MCF 10A (cell line): ENCODE measurements around the gene HMG20B. TPM values are rescaled to one million over a fixed set of nuclear protein-coding genes. Genes with fewer than 3 reads are reported as not detected.

Source experiments
- BruUV-seq: library from RNA; stranded (reverse); fragments of 400-500 nt; replicated peaks from 2 replicates; lab custom pipeline; 2021; lab: Mats Ljungman, UMichigan
- CTCF ChIA-PET: fragments of 300-600 bp; sonication (Branson Sonifier 250); formaldehyde crosslinking; extraction: SDS; loops from one replicate; lab custom pipeline; 2021; ENCODE audit warnings: antibody characterized with exemption, inconsistent platforms; lab: Yijun Ruan, JAX
- POLR2A ChIA-PET: fragments of 300-600, 350-650 bp; sonication (Branson Sonifier 250); formaldehyde crosslinking; extraction: SDS; loops from one replicate; lab custom pipeline; 2020; ENCODE audit warnings: antibody characterized with exemption, inconsistent platforms; lab: Yijun Ruan, JAX
- DNase-seq: peaks from one replicate; pipeline ENCODE4 v3.0.0-alpha.2; 2018; ENCODE audit not compliant: unreplicated experiment
- H3K27ac Mint-ChIP-seq: one replicate; pipeline ENCODE4 v1.8.0; 2022; ENCODE audit warnings: mild to moderate bottlenecking, low read depth, mixed read lengths; ENCODE audit not compliant: unreplicated experiment
- H3K27me3 Mint-ChIP-seq: one replicate; pipeline ENCODE4 v1.8.0; 2022; ENCODE audit warnings: mixed read lengths; ENCODE audit not compliant: insufficient read depth, unreplicated experiment
- H3K36me3 Mint-ChIP-seq: one replicate; pipeline ENCODE4 v1.8.0; 2022; ENCODE audit warnings: mild to moderate bottlenecking, moderate library complexity, mixed read lengths; ENCODE audit not compliant: insufficient read depth, unreplicated experiment
- H3K4me1 Mint-ChIP-seq: one replicate; pipeline ENCODE4 v1.8.0; 2022; ENCODE audit warnings: mixed read lengths; ENCODE audit not compliant: insufficient read depth, unreplicated experiment
- H3K4me3 Mint-ChIP-seq: one replicate; pipeline ENCODE4 v1.8.0; 2022; ENCODE audit warnings: mild to moderate bottlenecking, moderate library complexity, mixed read lengths; ENCODE audit not compliant: unreplicated experiment
- H3K9me3 Mint-ChIP-seq: one replicate; pipeline ENCODE4 v1.8.0; 2022; ENCODE audit warnings: mixed read lengths; ENCODE audit not compliant: unreplicated experiment
- CTCF ChIP-seq: fragments of 200-600 bp; IDR thresholded peaks from one replicate; pipeline ENCODE4 v1.8.0; 2022; ENCODE audit warnings: antibody characterized with exemption, mild to moderate bottlenecking; ENCODE audit not compliant: unreplicated experiment
- intact Hi-C: fragments of 100-400 bp; cut with micrococcal nuclease; formaldehyde crosslinking; loops from 2 replicates; pipeline ENCODE4 v1.14.1; 2022
- total RNA-seq: library from RNA; stranded (reverse); gene quantifications from 2 replicates; pipeline ENCODE4 v1.2.3, GENCODE V29; 2022

HMG20B gene
- total RNA-seq, 1 experiment from 2014 or later, result 64.7 TPM

GRCh38 chr19:3538965-3539755 lies 33.6 kb upstream of the HMG20B start, which contains the start of gene TEKTIP1:
TEKTIP1 (plus strand) TSS chr19:3539174; CDS start chr19:3539178, 4 bp downstream.
- ChIA-PET CTCF (interaction anchor here (0.9 to 1.0 kb wide), 3 partner anchors 8 to 19 kb away, joined by 3 to 5 read pairs (median 4); partner anchors contain the start of gene MFSD12), POLR2A (interaction anchor here (0.6 to 1.0 kb wide), 3 partner anchors 18 to 249 kb away, joined by 3 read pairs; partner anchors contain the start of gene MFSD12)
- DNase-seq, result no peak
- Mint-ChIP-seq H3K4me3 (no peak within 1 kb of the TSS), H3K27me3 (no peaks in the 10 kb centered on the region), H3K36me3 (peaks cover 56% of the 10 kb centered on the region), H3K4me1 (no peaks in the 10 kb centered on the region), H3K9me3 (no peaks in the 10 kb centered on the region), H3K27ac (no peak within 1 kb of the TSS)
- BruUV-seq, result no TSS peak
- TF ChIP-seq CTCF, result no peak
- intact Hi-C loops, result no loop called here

GRCh38 chr19:3539756-3540118 lies 33.0 kb upstream of the HMG20B start:
- Mint-ChIP-seq H3K27ac (no peak overlapping the region), H3K27me3 (no peaks in the 10 kb centered on the region), H3K4me3 (no peak overlapping the region), H3K4me1 (no peaks in the 10 kb centered on the region), H3K36me3 (peaks cover 51% of the 10 kb centered on the region), H3K9me3 (no peaks in the 10 kb centered on the region)
- no peak for DNase-seq
- POLR2A ChIA-PET, result no interaction called here
- TSS peak; percentile 4 for BruUV-seq
- CTCF ChIA-PET, result interaction anchor here (0.7 to 1.0 kb wide), 2 partner anchors 20 to 167 kb away, joined by 3 to 5 read pairs; no protein-coding TSS in a partner anchor
- intact Hi-C loops, result no loop called here
- TF ChIP-seq CTCF, result no peak

GRCh38 chr19:3543150-3544057 lies 29.3 kb upstream of the HMG20B start:
- intact Hi-C loops, result no loop called here
- no TSS peak for BruUV-seq

More at GRCh38 chr19:3543150-3544057, 29.3 kb upstream of the HMG20B start:
- Mint-ChIP-seq H3K9me3 (no peaks in the 10 kb centered on the region), H3K27ac (no peak overlapping the region), H3K27me3 (no peaks in the 10 kb centered on the region), H3K36me3 (peaks cover 46% of the 10 kb centered on the region), H3K4me1 (peaks cover 11% of the 10 kb centered on the region), H3K4me3 (no peak overlapping the region)
- ChIA-PET POLR2A (no interaction called here), CTCF (interaction anchor here (2.4 kb wide), 1 partner anchor 11 kb away, joined by 16 read pairs; no protein-coding TSS in a partner anchor)
- no peak for DNase-seq
- no peak for TF ChIP-seq CTCF
